ENCODE measurements around the gene SYPL2.
"Not testable (repeated sequence)": the region's sequence is repeated elsewhere in the genome, so short reads cannot be mapped to it uniquely, and the experiment has no call there.

GRCh38 chr1:109473284-109474057 lies 7.1 kb downstream of the SYPL2 start:
- TF ChIP-seq, protein P1, sequence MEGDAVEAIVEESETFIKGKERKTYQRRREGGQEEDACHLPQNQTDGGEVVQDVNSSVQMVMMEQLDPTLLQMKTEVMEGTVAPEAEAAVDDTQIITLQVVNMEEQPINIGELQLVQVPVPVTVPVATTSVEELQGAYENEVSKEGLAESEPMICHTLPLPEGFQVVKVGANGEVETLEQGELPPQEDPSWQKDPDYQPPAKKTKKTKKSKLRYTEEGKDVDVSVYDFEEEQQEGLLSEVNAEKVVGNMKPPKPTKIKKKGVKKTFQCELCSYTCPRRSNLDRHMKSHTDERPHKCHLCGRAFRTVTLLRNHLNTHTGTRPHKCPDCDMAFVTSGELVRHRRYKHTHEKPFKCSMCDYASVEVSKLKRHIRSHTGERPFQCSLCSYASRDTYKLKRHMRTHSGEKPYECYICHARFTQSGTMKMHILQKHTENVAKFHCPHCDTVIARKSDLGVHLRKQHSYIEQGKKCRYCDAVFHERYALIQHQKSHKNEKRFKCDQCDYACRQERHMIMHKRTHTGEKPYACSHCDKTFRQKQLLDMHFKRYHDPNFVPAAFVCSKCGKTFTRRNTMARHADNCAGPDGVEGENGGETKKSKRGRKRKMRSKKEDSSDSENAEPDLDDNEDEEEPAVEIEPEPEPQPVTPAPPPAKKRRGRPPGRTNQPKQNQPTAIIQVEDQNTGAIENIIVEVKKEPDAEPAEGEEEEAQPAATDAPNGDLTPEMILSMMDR (conservative IDR thresholded peaks at IDR 0.05; ENCODE audit: low read depth, low read length) = not testable (repeated sequence)
- TF ChIP-seq EZH2 (IDR thresholded peaks at IDR 0.05; ENCODE audit: low read length, unreplicated experiment) = not testable (repeated sequence)

Data from PC-3 (cell line).